ENCODE results near the gene MRPL38. TPM values are rescaled to one million over a fixed set of nuclear protein-coding genes. Genes with fewer than 3 reads are reported as not detected.

Gene MRPL38
- total and polyA plus RNA-seq, 2 of the 8 experiments (the other 6 are each of a cell fraction or from before 2014, with no cell fraction given), result 78.4 to 125 TPM

DNA sequence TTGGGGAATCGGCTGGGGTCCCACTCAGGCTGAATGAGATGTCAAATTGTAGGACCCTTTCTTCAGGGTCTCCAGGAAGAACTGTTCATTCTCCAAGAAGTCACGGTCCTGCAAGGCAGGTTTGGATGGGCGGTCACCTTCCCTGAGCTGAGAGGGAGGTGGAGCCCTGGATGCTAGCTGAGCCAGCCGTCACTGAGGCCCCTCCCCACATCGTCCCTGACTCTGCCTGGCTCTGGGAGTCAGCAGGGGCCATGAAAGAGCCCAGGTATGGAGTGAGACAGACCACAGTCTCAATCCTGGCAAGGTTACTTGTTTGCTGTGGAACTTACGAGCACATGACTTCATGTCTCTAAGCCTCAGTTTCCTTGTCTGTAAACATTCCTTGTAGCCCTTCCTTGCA lies 6.0 kb upstream of the MRPL38 start (continued):
- TF ChIP-seq, protein P1, sequence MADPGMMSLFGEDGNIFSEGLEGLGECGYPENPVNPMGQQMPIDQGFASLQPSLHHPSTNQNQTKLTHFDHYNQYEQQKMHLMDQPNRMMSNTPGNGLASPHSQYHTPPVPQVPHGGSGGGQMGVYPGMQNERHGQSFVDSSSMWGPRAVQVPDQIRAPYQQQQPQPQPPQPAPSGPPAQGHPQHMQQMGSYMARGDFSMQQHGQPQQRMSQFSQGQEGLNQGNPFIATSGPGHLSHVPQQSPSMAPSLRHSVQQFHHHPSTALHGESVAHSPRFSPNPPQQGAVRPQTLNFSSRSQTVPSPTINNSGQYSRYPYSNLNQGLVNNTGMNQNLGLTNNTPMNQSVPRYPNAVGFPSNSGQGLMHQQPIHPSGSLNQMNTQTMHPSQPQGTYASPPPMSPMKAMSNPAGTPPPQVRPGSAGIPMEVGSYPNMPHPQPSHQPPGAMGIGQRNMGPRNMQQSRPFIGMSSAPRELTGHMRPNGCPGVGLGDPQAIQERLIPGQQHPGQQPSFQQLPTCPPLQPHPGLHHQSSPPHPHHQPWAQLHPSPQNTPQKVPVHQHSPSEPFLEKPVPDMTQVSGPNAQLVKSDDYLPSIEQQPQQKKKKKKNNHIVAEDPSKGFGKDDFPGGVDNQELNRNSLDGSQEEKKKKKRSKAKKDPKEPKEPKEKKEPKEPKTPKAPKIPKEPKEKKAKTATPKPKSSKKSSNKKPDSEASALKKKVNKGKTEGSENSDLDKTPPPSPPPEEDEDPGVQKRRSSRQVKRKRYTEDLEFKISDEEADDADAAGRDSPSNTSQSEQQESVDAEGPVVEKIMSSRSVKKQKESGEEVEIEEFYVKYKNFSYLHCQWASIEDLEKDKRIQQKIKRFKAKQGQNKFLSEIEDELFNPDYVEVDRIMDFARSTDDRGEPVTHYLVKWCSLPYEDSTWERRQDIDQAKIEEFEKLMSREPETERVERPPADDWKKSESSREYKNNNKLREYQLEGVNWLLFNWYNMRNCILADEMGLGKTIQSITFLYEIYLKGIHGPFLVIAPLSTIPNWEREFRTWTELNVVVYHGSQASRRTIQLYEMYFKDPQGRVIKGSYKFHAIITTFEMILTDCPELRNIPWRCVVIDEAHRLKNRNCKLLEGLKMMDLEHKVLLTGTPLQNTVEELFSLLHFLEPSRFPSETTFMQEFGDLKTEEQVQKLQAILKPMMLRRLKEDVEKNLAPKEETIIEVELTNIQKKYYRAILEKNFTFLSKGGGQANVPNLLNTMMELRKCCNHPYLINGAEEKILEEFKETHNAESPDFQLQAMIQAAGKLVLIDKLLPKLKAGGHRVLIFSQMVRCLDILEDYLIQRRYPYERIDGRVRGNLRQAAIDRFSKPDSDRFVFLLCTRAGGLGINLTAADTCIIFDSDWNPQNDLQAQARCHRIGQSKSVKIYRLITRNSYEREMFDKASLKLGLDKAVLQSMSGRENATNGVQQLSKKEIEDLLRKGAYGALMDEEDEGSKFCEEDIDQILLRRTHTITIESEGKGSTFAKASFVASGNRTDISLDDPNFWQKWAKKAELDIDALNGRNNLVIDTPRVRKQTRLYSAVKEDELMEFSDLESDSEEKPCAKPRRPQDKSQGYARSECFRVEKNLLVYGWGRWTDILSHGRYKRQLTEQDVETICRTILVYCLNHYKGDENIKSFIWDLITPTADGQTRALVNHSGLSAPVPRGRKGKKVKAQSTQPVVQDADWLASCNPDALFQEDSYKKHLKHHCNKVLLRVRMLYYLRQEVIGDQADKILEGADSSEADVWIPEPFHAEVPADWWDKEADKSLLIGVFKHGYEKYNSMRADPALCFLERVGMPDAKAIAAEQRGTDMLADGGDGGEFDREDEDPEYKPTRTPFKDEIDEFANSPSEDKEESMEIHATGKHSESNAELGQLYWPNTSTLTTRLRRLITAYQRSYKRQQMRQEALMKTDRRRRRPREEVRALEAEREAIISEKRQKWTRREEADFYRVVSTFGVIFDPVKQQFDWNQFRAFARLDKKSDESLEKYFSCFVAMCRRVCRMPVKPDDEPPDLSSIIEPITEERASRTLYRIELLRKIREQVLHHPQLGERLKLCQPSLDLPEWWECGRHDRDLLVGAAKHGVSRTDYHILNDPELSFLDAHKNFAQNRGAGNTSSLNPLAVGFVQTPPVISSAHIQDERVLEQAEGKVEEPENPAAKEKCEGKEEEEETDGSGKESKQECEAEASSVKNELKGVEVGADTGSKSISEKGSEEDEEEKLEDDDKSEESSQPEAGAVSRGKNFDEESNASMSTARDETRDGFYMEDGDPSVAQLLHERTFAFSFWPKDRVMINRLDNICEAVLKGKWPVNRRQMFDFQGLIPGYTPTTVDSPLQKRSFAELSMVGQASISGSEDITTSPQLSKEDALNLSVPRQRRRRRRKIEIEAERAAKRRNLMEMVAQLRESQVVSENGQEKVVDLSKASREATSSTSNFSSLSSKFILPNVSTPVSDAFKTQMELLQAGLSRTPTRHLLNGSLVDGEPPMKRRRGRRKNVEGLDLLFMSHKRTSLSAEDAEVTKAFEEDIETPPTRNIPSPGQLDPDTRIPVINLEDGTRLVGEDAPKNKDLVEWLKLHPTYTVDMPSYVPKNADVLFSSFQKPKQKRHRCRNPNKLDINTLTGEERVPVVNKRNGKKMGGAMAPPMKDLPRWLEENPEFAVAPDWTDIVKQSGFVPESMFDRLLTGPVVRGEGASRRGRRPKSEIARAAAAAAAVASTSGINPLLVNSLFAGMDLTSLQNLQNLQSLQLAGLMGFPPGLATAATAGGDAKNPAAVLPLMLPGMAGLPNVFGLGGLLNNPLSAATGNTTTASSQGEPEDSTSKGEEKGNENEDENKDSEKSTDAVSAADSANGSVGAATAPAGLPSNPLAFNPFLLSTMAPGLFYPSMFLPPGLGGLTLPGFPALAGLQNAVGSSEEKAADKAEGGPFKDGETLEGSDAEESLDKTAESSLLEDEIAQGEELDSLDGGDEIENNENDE (IDR thresholded peaks at IDR 0.05; ENCODE audit: insufficient replicate concordance, low read length), result no peak
- TF ChIP-seq RFX5 (IDR thresholded peaks at IDR 0.05; ENCODE audit: borderline replicate concordance, low read depth, low read length), result no peak
- TF ChIP-seq TEAD4 (IDR thresholded peaks at IDR 0.05; ENCODE audit: low read depth, low read length), result no peak
- no peak for TF ChIP-seq HDAC2 (IDR thresholded peaks at IDR 0.05; ENCODE audit: borderline replicate concordance in 1 of 2, low read depth in 2 of 2, low read length in 2 of 2)
